BJ (cell line): ENCODE results near the gene SLC25A26. TPM values are rescaled to one million over a fixed set of nuclear protein-coding genes. Genes with fewer than 3 reads are reported as not detected.
"Not testable (repeated sequence)": the region's sequence is repeated elsewhere in the genome, so short reads cannot be mapped to it uniquely, and the experiment has no call there.

ENCODE experiments used
- CTCF ChIA-PET: fragments of 350-600 bp; formaldehyde crosslinking; extraction: SDS; loops from one replicate; lab custom pipeline; 2021; ENCODE audit warnings: antibody characterized with exemption, inconsistent platforms; lab: Yijun Ruan, JAX
- POLR2A ChIA-PET: fragments of 300-600 bp; sonication (Branson Sonifier 250); formaldehyde crosslinking; extraction: SDS; loops from one replicate; lab custom pipeline; 2021; ENCODE audit warnings: antibody characterized with exemption; lab: Charles Lee
- DNase-seq: peaks from one replicate; pipeline ENCODE4 v3.0.0-alpha.2; 2011; ENCODE audit warnings: low read depth
- H3K27me3 ChIP-seq: 2 replicates; pipeline ENCODE4 v1.6.0; 2011; ENCODE audit warnings: low read length; ENCODE audit not compliant: control insufficient read depth, insufficient read depth
- H3K36me3 ChIP-seq: 2 replicates; pipeline ENCODE4 v1.5.1; 2011; ENCODE audit warnings: low read length; ENCODE audit not compliant: control insufficient read depth, insufficient read depth
- H3K4me3 ChIP-seq: 2 replicates; pipeline ENCODE4 v1.5.1; 2011; ENCODE audit warnings: low read depth, mild to moderate bottlenecking, control low read depth, low read length
- CTCF ChIP-seq: IDR thresholded peaks from 2 replicates; pipeline ENCODE4 v1.5.1; 2011; ENCODE audit warnings: low read depth, mild to moderate bottlenecking, control low read depth, inconsistent platforms, low read length, moderate library complexity; ENCODE audit not compliant: insufficient read depth
- polyA plus RNA-seq: library from polyadenylated mRNA; depleted of rRNA; stranded (reverse); fragments of >200 nt; gene quantifications from 2 replicates; pipeline ENCODE4 v1.2.3, GENCODE V29; 2011

Gene SLC25A26
- polyA plus RNA-seq, 1 experiment, result 29.5 TPM

- ChIA-PET POLR2A (interaction anchor here (0.6 kb wide), 1 partner anchor 19 kb away, joined by 3 read pairs; no protein-coding TSS in a partner anchor), CTCF (interaction anchor here (1.1 to 4.0 kb wide), 4 partner anchors 16 to 552 kb away, joined by 3 to 27 read pairs (median 15); no protein-coding TSS in a partner anchor)
- no peaks in the 10 kb centered on the region for H3K27me3 ChIP-seq
- no peaks in the 10 kb centered on the region for H3K36me3 ChIP-seq
- DNase-seq, result no peak
- no peak overlapping the region for H3K4me3 ChIP-seq
- TF ChIP-seq CTCF, result no peak
Measured at GRCh38 chr3:66270288-66270687, 49.5 kb downstream of the SLC25A26 start.

- ChIA-PET CTCF (interaction anchor here (1.1 to 4.0 kb wide), 4 partner anchors 15 to 552 kb away, joined by 3 to 27 read pairs (median 15); no protein-coding TSS in a partner anchor), POLR2A (no interaction called here)
- no peak for TF ChIP-seq CTCF
- H3K27me3 ChIP-seq, result no peaks in the 10 kb centered on the region
- H3K4me3 ChIP-seq, result no peak overlapping the region
- H3K36me3 ChIP-seq, result no peaks in the 10 kb centered on the region
- no peak for DNase-seq
Measured at GRCh38 chr3:66270701-66271100, 49.9 kb downstream of the SLC25A26 start.

GRCh38 chr3:66271231-66271630 is 50.4 kb downstream of the SLC25A26 start:
- H3K27me3 ChIP-seq, result no peaks in the 10 kb centered on the region
- CTCF ChIA-PET, result interaction anchor here (3.2 to 4.0 kb wide), 2 partner anchors 17 to 551 kb away, joined by 23 to 27 read pairs; no protein-coding TSS in a partner anchor
- DNase-seq, result no peak
- no peak overlapping the region for H3K4me3 ChIP-seq
- POLR2A ChIA-PET, result no interaction called here
- no peak for TF ChIP-seq CTCF
- H3K36me3 ChIP-seq, result no peaks in the 10 kb centered on the region

- no peak for DNase-seq
Measured at GRCh38 chr3:66272016-66272415, 51.2 kb downstream of the SLC25A26 start.

GRCh38 chr3:66274837-66275236 is 54.0 kb downstream of the SLC25A26 start:
- H3K4me3 ChIP-seq, POLR2A ChIA-PET, DNase-seq, H3K27me3 ChIP-seq, H3K36me3 ChIP-seq: not testable (repeated sequence)
- CTCF ChIA-PET, result interaction anchor here (1.1 kb wide), 2 partner anchors 21 to 548 kb away, joined by 3 to 14 read pairs; no protein-coding TSS in a partner anchor

More at GRCh38 chr3:66272016-66272415, 51.2 kb downstream of the SLC25A26 start:
- Histone ChIP-seq H3K4me3 (no peak overlapping the region), H3K27me3 (no peaks in the 10 kb centered on the region), H3K36me3 (no peaks in the 10 kb centered on the region)
- ChIA-PET POLR2A (no interaction called here), CTCF (interaction anchor here (0.8 to 4.0 kb wide), 3 partner anchors 17 to 550 kb away, joined by 3 to 27 read pairs (median 23); no protein-coding TSS in a partner anchor)
- no peak for TF ChIP-seq CTCF
